Prostate gland (tissue), 2 donors: ENCODE measurements around the gene VPS41. TPM values are rescaled to one million over a fixed set of nuclear protein-coding genes. Genes with fewer than 3 reads are reported as not detected.

Experiments
- DNase-seq: peaks from one replicate; pipeline ENCODE4 v3.0.0-alpha.2; 2019; ENCODE audit warnings: low spot score
- H3K27ac ChIP-seq, 2 donors: fragments of 200-600 bp; sonication (generic); 2 replicates each; pipeline ENCODE4 v1.5.1; 2017 to 2019
- H3K27me3 ChIP-seq: fragments of 200-600 bp; sonication (generic); replicated peaks from 2 replicates; pipeline ENCODE4 v1.5.1; 2019; ENCODE audit not compliant: insufficient read depth
- H3K36me3 ChIP-seq, 2 donors: fragments of 200-600 bp; sonication (generic); 1 replicate in 1 of 2; 2 replicates in 1 of 2; pipeline versions ENCODE4 v1.5.1 to v1.8.1; 2017 to 2019
- H3K4me1 ChIP-seq: fragments of 200-600 bp; sonication (generic); replicated peaks from 2 replicates; pipeline ENCODE4 v1.5.1; 2019
- H3K4me3 ChIP-seq, 2 donors: fragments of 200-600 bp; sonication (generic); 2 replicates each; pipeline ENCODE4 v1.5.1; 2017 to 2019
- H3K9me3 ChIP-seq: fragments of 200-600 bp; sonication (generic); 2 replicates; pipeline ENCODE4 v1.5.1; 2017
- POLR2A ChIP-seq: fragments of 450-650 bp; IDR thresholded peaks from one replicate; pipeline ENCODE4 v1.6.1; 2016; ENCODE audit warnings: antibody characterized with exemption, mild to moderate bottlenecking
- POLR2AphosphoS5 ChIP-seq: sonication (generic); formaldehyde crosslinking; IDR thresholded peaks from one replicate; pipeline ENCODE4 v1.6.1; 2017; ENCODE audit warnings: antibody characterized with exemption
- WGBS: methylation state at CpG from one replicate; pipeline ENCODE4 v1.1.5; 2018; 5-methylcytosine and 5-hydroxymethylcytosine counted together
- intact Hi-C: fragments of 100-400 bp; cut with DNase I; formaldehyde crosslinking; loops from one replicate; pipeline ENCODE4 v1.14.2; 2022
- total RNA-seq, 2 donors: library from RNA; depleted of rRNA; stranded (reverse); fragments of >200 nt; gene quantifications; one replicate each; pipeline ENCODE4 v1.1.0, GENCODE V29; 2016
- TF ChIP-seq, protein P1 (sequence below), 4 experiments: fragments of 200-600 bp in 2 of 4; fragments of 450-650 bp in 2 of 4; sonication (generic) in 2 of 4; IDR thresholded peaks; 1 replicate in 3 of 4; 2 replicates in 1 of 4; pipeline ENCODE4 v1.5.1; 2016 to 2019; ENCODE audit warnings: antibody characterized with exemption in 4 of 4, mild to moderate bottlenecking in 2 of 4, moderate library complexity in 2 of 4

VPS41 gene
- total RNA-seq, 2 donors from 2014 or later, result 30.8 to 39.7 TPM

DNA sequence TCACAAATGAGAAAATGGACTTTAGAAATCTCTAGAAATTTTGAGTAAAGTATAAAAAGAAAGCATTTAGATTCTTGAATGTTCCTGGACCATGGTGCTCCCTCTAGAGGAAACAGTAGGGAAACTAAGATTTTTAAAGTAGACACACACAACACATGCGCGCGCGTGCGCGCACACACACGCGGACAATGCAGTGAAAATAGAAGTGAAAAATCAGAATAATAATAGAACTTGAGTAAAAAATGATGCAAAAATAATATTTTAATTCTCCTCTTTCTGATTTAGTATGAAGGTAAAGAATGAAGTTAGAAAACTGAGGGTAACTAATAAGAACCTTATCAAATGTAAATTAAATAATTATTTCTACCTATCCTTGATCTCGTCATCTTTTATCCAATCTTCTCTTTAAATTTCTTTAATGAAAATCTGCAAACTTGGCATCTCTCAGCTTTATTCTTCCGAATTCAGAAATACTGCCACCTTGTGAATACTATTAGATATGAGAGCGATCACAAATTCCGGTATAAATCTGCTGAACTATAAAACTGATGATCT, 160.9 kb downstream of the VPS41 start:
- Histone ChIP-seq H3K9me3 (no peaks in the 10 kb centered on the region), H3K36me3 (no peaks in the 10 kb centered on the region), H3K27ac (no peak overlapping the region), H3K4me3 (no peak overlapping the region), H3K27me3 (no peaks in the 10 kb centered on the region), H3K4me1 (no peaks in the 10 kb centered on the region)
- intact Hi-C loops, result loop anchor here (10.0 kb wide), 1 partner anchor 353 kb away; no protein-coding TSS in a partner anchor
- TF ChIP-seq POLR2A, result no peak
- TF ChIP-seq POLR2AphosphoS5, result no peak
- TF ChIP-seq, protein P1, sequence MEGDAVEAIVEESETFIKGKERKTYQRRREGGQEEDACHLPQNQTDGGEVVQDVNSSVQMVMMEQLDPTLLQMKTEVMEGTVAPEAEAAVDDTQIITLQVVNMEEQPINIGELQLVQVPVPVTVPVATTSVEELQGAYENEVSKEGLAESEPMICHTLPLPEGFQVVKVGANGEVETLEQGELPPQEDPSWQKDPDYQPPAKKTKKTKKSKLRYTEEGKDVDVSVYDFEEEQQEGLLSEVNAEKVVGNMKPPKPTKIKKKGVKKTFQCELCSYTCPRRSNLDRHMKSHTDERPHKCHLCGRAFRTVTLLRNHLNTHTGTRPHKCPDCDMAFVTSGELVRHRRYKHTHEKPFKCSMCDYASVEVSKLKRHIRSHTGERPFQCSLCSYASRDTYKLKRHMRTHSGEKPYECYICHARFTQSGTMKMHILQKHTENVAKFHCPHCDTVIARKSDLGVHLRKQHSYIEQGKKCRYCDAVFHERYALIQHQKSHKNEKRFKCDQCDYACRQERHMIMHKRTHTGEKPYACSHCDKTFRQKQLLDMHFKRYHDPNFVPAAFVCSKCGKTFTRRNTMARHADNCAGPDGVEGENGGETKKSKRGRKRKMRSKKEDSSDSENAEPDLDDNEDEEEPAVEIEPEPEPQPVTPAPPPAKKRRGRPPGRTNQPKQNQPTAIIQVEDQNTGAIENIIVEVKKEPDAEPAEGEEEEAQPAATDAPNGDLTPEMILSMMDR (IDR thresholded peaks at IDR 0.05), result peak in 1 of 4 experiments; percentile 14
- DNase-seq, result no peak
- WGBS, result 87% methylated on average over 12 of the region's 12 CpGs

DNA sequence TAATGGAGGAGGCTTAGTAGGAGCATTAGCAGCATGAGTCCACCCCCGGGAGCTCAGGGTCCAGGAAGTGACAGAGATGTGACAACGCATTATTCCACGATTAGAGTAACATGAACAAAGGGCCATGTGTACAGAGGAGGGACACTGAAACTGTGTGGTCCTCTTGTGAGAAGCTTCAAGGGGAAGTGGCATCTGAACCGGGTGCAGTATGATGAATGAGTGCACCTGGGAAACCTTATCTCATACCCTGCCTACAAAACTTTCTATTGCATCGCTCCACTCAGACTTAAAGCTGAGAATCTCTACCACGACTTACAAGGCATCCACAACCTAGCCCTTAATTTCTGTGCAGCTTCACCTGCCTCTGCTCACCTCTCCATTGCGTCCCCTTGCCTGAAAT, 162.6 kb downstream of the VPS41 start:
- intact Hi-C loops, result loop anchor here (10.0 kb wide), 1 partner anchor 352 kb away; no protein-coding TSS in a partner anchor
- TF ChIP-seq POLR2AphosphoS5 (no peak), POLR2A (no peak)
- TF ChIP-seq, protein P1 (IDR thresholded peaks at IDR 0.05), result no peak
- no peak for DNase-seq

DNA sequence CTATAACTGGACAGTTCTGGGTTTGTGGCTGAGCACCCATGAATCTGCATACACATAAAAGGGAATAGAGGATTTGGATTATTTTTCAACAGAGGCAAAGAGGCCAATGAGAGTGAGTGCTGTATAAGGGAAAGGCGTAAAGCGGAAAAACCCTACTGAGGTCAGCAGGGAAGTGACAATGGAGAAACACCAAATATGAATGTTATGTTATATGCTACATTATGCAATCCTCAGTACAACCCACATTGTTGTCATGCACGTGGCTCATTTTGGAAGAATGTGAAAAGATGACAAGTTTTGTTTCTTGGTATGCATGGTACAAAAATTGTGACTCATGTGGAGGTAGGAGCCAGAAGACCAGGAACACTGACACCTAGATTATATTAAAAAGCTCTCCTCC, 164.2 kb downstream of the VPS41 start:
- H3K27me3 ChIP-seq, result no peaks in the 10 kb centered on the region
- no peaks in the 10 kb centered on the region for H3K9me3 ChIP-seq
- 87% methylated on average over 3 of the region's 3 CpGs for WGBS
- TF ChIP-seq POLR2A, result no peak
- TF ChIP-seq POLR2AphosphoS5, result no peak
- TF ChIP-seq, protein P1 (IDR thresholded peaks at IDR 0.05), result no peak
- intact Hi-C loops, result loop anchor here (10.0 kb wide), 1 partner anchor 350 kb away; no protein-coding TSS in a partner anchor
- H3K27ac ChIP-seq, result no peak overlapping the region
- no peaks in the 10 kb centered on the region for H3K4me1 ChIP-seq
- H3K4me3 ChIP-seq, result no peak overlapping the region
- no peaks in the 10 kb centered on the region for H3K36me3 ChIP-seq
- no peak for DNase-seq

More for the DNA sequence above, 162.6 kb downstream of the VPS41 start:
- Histone ChIP-seq H3K4me3 (no peak overlapping the region), H3K27ac (no peak overlapping the region), H3K4me1 (no peaks in the 10 kb centered on the region), H3K36me3 (no peaks in the 10 kb centered on the region), H3K27me3 (no peaks in the 10 kb centered on the region), H3K9me3 (no peaks in the 10 kb centered on the region)
- WGBS, result 88% methylated on average over 7 of the region's 7 CpGs

DNA sequence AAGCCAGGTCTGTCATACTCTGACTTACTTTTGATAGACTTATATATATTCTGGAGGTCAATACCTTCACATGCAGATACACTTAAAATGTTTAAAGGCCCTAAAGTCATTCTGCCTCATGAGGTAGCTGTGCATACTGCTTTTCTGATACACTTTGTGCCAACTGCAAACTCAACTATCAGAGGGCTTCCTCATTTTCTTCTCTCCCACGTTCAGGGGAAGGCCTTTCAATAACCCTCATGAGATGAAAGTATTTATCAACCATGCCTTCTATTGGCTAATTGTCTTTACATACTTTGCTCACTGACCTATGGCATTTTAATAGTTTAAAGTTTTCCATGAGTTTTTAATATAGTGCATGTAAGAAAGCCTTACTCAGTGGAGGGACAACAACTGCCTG, 165.1 kb downstream of the VPS41 start:
- Histone ChIP-seq H3K27me3 (no peaks in the 10 kb centered on the region), H3K4me3 (no peak overlapping the region), H3K4me1 (no peaks in the 10 kb centered on the region), H3K36me3 (no peaks in the 10 kb centered on the region), H3K9me3 (no peaks in the 10 kb centered on the region), H3K27ac (no peak overlapping the region)
- WGBS, result 81% methylated on average over 1 of the region's 1 CpG
- DNase-seq, result no peak
- TF ChIP-seq POLR2A (no peak), POLR2AphosphoS5 (no peak)
- TF ChIP-seq, protein P1 (IDR thresholded peaks at IDR 0.05), result no peak
- intact Hi-C loops, result loop anchor here (10.0 kb wide), 1 partner anchor 349 kb away; no protein-coding TSS in a partner anchor

DNA sequence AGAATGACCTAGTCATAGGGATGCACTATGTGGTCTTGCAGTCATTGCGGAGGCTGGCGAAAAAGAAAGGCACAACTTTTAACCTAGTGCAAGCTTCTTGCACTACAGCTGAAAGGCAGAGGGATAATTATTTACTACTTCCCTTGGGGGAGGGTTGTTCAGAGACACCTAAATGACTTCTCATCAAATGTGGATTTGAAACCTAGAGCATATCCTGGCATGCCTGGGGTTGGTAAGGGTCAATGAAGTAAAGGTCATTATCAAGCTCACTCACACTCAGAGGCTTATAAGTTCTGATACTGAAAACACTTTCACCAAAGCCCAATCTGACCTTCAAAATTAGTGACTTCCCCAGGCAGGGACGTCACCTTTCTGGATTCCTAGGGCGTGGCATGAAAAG, 168.9 kb downstream of the VPS41 start:
- WGBS, result 90% methylated on average over 4 of the region's 4 CpGs
- intact Hi-C loops, result loop anchor here (10.0 kb wide), 1 partner anchor 345 kb away; no protein-coding TSS in a partner anchor
- Histone ChIP-seq H3K27ac (no peak overlapping the region), H3K27me3 (no peaks in the 10 kb centered on the region), H3K36me3 (no peaks in the 10 kb centered on the region), H3K9me3 (no peaks in the 10 kb centered on the region), H3K4me3 (no peak overlapping the region), H3K4me1 (no peaks in the 10 kb centered on the region)
- no peak for DNase-seq
- TF ChIP-seq POLR2AphosphoS5 (no peak), POLR2A (no peak)
- TF ChIP-seq, protein P1 (IDR thresholded peaks at IDR 0.05), result no peak
